Smooth muscle cell (in vitro differentiated cells): ENCODE measurements around the gene SLC29A3. TPM values are rescaled to one million over a fixed set of nuclear protein-coding genes. Genes with fewer than 3 reads are reported as not detected.
A peak's percentile ranks its signal among the peaks of the same experiment; 100 is the strongest.
"Not testable (repeated sequence)": the region's sequence is repeated elsewhere in the genome, so short reads cannot be mapped to it uniquely, and the experiment has no call there.

Source experiments
- DNase-seq: peaks from one replicate; lab custom pipeline; 2025; ENCODE audit not compliant: unreplicated experiment; lab: John Stamatoyannopoulos, UW
- H2AFZ ChIP-seq: fragments of 200-600 bp; sonication (generic); 2 replicates; pipeline ENCODE4 v1.6.0; 2016; ENCODE audit warnings: antibody characterized with exemption, low read depth, mild to moderate bottlenecking
- H3F3A ChIP-seq: fragments of 200-600 bp; sonication (generic); 2 replicates; pipeline ENCODE4 v1.6.0; 2017; ENCODE audit warnings: antibody characterized with exemption, low read depth
- H3K27ac ChIP-seq: fragments of 200-600 bp; sonication (generic); 2 replicates; pipeline ENCODE4 v1.5.1; 2016; ENCODE audit warnings: low read depth, mild to moderate bottlenecking
- H3K27me3 ChIP-seq: fragments of 200-600 bp; sonication (generic); 2 replicates; pipeline ENCODE4 v1.6.1; 2016; ENCODE audit warnings: low read depth, mild to moderate bottlenecking
- H3K36me3 ChIP-seq: fragments of 200-600 bp; sonication (generic); 2 replicates; pipeline ENCODE4 v1.5.1; 2016; ENCODE audit warnings: low read depth
- H3K4me1 ChIP-seq: fragments of 200-600 bp; sonication (generic); 2 replicates; pipeline ENCODE4 v1.5.1; 2016; ENCODE audit warnings: low read depth
- H3K4me2 ChIP-seq: fragments of 200-600 bp; sonication (generic); 2 replicates; pipeline ENCODE4 v1.6.0; 2016; ENCODE audit warnings: mild to moderate bottlenecking
- H3K4me3 ChIP-seq: fragments of 200-600 bp; sonication (generic); 2 replicates; pipeline ENCODE4 v1.5.1; 2016; ENCODE audit warnings: mild to moderate bottlenecking
- H3K79me2 ChIP-seq: fragments of 200-600 bp; sonication (generic); 2 replicates; pipeline ENCODE4 v1.6.0; 2016; ENCODE audit warnings: low read depth, mild to moderate bottlenecking
- H3K9ac ChIP-seq: fragments of 200-600 bp; sonication (generic); 2 replicates; pipeline ENCODE4 v1.6.0; 2016; ENCODE audit warnings: low read depth
- H3K9me3 ChIP-seq: fragments of 200-600 bp; sonication (generic); replicated peaks from 2 replicates; pipeline ENCODE4 v1.5.1; 2016; ENCODE audit warnings: low read depth
- H4K20me1 ChIP-seq: fragments of 200-600 bp; sonication (generic); 2 replicates; pipeline ENCODE4 v1.6.0; 2016; ENCODE audit warnings: low read depth
- WGBS: methylation state at CpG from one replicate; pipeline ENCODE4 v1.1.7; 2016; ENCODE audit warnings: low lambda C conversion rate; 5-methylcytosine and 5-hydroxymethylcytosine counted together
- polyA plus RNA-seq: library from polyadenylated mRNA; unstranded; fragments of >200 nt; fragmentation: Nextera tagmentation; extraction: Ambion mirVana; gene quantifications from 2 replicates; pipeline ENCODE4 v1.2.1, GENCODE V29; 2016
- total RNA-seq: library from RNA; depleted of rRNA; stranded (reverse); fragments of >200 nt; gene quantifications from 2 replicates; pipeline ENCODE4 v1.2.3, GENCODE V29; 2014
- TF ChIP-seq, protein P1 (sequence below): fragments of 200-600 bp; sonication (generic); IDR thresholded peaks from 2 replicates; pipeline ENCODE4 v1.5.1; 2017; ENCODE audit warnings: borderline replicate concordance, mild to moderate bottlenecking, antibody characterized with exemption; ENCODE audit not compliant: insufficient read depth, poor library complexity, severe bottlenecking

SLC29A3 gene
- total and polyA plus RNA-seq, 2 experiments from 2014 or later, result 2.9 to 4.8 TPM

DNA sequence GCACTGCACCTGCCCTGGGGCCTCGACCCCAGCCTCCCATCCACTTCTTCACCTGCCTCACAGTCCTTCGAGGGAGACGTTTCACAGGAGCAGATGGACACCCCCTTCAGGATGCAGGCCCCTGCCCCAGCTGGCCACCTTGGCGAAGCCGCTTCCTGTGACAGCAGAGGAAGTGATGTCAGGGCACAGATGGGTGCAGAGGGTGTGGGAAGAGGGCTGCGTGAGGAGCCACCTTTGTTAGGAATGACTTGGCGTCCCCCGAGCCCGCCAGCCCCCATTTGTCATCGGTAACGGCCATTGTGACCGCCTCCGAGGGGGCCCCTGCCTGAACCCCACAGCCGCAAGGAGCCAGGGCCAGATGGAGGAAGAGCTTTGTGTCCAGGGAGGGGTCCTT is 47.4 kb upstream of the SLC29A3 start:
- H4K20me1 ChIP-seq, result peaks cover 98% of the 10 kb centered on the region
- no peaks in the 10 kb centered on the region for H3K9me3 ChIP-seq
- peaks cover 80% of the 10 kb centered on the region for H3K79me2 ChIP-seq
- no peaks in the 10 kb centered on the region for H3K36me3 ChIP-seq
- TF ChIP-seq, protein P1, sequence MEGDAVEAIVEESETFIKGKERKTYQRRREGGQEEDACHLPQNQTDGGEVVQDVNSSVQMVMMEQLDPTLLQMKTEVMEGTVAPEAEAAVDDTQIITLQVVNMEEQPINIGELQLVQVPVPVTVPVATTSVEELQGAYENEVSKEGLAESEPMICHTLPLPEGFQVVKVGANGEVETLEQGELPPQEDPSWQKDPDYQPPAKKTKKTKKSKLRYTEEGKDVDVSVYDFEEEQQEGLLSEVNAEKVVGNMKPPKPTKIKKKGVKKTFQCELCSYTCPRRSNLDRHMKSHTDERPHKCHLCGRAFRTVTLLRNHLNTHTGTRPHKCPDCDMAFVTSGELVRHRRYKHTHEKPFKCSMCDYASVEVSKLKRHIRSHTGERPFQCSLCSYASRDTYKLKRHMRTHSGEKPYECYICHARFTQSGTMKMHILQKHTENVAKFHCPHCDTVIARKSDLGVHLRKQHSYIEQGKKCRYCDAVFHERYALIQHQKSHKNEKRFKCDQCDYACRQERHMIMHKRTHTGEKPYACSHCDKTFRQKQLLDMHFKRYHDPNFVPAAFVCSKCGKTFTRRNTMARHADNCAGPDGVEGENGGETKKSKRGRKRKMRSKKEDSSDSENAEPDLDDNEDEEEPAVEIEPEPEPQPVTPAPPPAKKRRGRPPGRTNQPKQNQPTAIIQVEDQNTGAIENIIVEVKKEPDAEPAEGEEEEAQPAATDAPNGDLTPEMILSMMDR, result no peak
- 93% methylated on average over 14 of the region's 14 CpGs for WGBS
- H3K27ac ChIP-seq, result peak overlapping the region; percentile 64
- no peak for DNase-seq
- no peaks in the 10 kb centered on the region for H3K27me3 ChIP-seq
- no peak overlapping the region for H3K4me3 ChIP-seq
- no peak overlapping the region for H3K9ac ChIP-seq
- peak overlapping the region; percentile 36 for H3K4me2 ChIP-seq
- H2AFZ ChIP-seq, result no peak overlapping the region
- peaks cover 39% of the 10 kb centered on the region for H3F3A ChIP-seq
- peaks cover 11% of the 10 kb centered on the region for H3K4me1 ChIP-seq

DNA sequence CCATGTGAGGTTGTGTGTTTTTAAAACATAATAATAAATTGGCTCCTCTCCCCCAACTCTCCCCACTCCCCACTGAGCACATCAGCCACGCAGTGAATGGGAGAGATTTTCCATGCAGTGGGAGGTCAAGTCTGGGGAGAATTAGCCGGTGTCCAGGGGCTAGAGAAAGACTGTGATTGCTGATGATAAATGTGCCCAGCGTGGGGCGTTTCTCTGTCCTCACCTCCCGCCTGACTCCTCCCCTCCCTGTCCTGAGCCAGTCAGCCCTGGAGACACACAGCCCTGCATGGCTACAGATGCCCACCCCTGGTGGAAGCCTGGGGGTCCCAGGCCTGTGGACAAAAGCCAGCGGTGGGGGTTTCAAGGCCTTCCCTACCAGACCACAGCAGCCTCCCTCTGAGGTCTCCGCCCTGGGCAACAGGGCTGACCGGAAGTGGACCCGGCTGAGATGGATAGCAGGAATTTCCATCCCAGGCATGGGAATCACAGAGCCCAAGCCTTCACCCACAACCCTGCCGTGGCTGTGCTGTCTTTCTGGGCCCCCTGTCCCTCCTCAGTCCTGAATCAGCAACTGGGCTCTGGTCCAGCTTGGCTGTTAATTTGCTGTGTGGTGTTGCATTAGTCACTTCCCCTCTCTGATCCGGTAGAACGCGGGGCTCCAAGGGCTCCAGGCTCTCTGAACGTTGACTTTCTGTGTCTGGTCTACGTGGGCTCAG is 46.8 kb upstream of the SLC29A3 start:
- Histone ChIP-seq H3K4me3 (no peak overlapping the region), H3K9me3 (no peaks in the 10 kb centered on the region), H3F3A (peaks cover 33% of the 10 kb centered on the region), H4K20me1 (peaks cover 98% of the 10 kb centered on the region), H3K27ac (peak overlapping the region; percentile 64), H3K9ac (no peak overlapping the region), H3K4me1 (peaks cover 11% of the 10 kb centered on the region), H3K36me3 (no peaks in the 10 kb centered on the region), H2AFZ (no peak overlapping the region), H3K4me2 (peak overlapping the region; percentile 36), H3K79me2 (peaks cover 80% of the 10 kb centered on the region), H3K27me3 (no peaks in the 10 kb centered on the region)
- DNase-seq, result no peak
- TF ChIP-seq, protein P1, result no peak
- WGBS, result 38% methylated on average over 15 of the region's 15 CpGs

DNA sequence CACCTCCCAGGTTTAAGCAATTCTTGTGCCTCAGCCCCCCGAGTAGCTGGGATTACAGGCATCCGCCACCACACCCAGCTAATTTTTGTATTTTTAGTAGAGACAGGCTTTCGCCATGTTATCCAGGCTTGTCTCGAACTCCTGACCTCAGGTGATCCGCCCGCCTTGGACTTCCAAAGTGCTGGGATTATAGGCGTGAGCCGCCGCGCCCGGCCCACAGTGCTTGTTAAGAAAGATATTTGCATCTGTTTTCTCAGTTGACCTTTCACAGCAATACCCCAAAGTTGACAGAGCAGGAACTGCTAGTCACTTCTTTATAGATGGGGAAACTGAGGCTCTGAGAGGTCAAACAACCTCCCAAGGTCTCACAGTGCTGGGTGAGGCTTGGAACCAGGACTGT is 46.1 kb upstream of the SLC29A3 start:
- H3K79me2 ChIP-seq, result peaks cover 80% of the 10 kb centered on the region
- not testable (repeated sequence) for H3K27me3 ChIP-seq, H3K9me3 ChIP-seq, H3K4me2 ChIP-seq, DNase-seq, H3K9ac ChIP-seq, H3K36me3 ChIP-seq, H2AFZ ChIP-seq, H3K4me3 ChIP-seq
- H3K27ac ChIP-seq, result peak overlapping the region; percentile 64
- H4K20me1 ChIP-seq, result peaks cover 98% of the 10 kb centered on the region
- H3F3A ChIP-seq, result peaks cover 26% of the 10 kb centered on the region
- peaks cover 12% of the 10 kb centered on the region for H3K4me1 ChIP-seq
- 88% methylated on average over 11 of the region's 11 CpGs for WGBS

DNA sequence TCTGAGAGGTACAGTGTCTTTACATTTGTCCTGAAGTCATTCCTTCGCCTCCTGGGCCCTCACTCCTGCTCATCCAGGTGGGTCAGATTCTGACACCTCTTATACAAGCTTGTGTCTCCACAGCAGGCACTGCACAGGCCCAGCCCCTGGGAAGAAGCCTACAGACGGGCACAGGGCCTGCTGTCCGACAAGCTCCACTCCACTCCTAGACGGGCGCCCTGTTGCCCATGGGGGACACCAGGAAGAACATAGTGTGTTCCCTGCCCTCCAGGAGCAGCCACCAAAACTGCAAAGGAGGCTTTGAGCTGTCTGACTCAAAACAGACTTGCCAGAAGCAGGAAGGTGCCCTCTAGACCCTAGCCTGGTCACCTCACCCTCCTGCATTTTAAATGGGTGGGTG is 45.6 kb upstream of the SLC29A3 start:
- Histone ChIP-seq H3K4me3 (no peak overlapping the region), H2AFZ (no peak overlapping the region), H3F3A (peaks cover 22% of the 10 kb centered on the region), H3K9me3 (no peaks in the 10 kb centered on the region), H3K27ac (peak overlapping the region; percentile 64), H3K36me3 (no peaks in the 10 kb centered on the region), H3K9ac (no peak overlapping the region), H3K27me3 (no peaks in the 10 kb centered on the region), H3K4me2 (no peak overlapping the region), H3K4me1 (peaks cover 17% of the 10 kb centered on the region), H3K79me2 (peaks cover 82% of the 10 kb centered on the region), H4K20me1 (peaks cover 98% of the 10 kb centered on the region)
- WGBS, result 97% methylated on average over 5 of the region's 5 CpGs
- TF ChIP-seq, protein P1, result no peak
- no peak for DNase-seq
